ENCODE measurements around the gene FHIT. TPM values are rescaled to one million over a fixed set of nuclear protein-coding genes. Genes with fewer than 3 reads are reported as not detected.

The FHIT gene
- total RNA-seq, 4 donors from 2014 or later = 4.6 to 6.1 (median 5.7) TPM

GRCh38 chr3:59957150-59957549 lies 1294.1 kb downstream of the FHIT start:
- intact Hi-C loops (cut with DNase I) = no loop called here
- H3K4me3 ChIP-seq = no peak overlapping the region
- WGBS = 74% methylated on average over 2 of the region's 2 CpGs

DNA sequence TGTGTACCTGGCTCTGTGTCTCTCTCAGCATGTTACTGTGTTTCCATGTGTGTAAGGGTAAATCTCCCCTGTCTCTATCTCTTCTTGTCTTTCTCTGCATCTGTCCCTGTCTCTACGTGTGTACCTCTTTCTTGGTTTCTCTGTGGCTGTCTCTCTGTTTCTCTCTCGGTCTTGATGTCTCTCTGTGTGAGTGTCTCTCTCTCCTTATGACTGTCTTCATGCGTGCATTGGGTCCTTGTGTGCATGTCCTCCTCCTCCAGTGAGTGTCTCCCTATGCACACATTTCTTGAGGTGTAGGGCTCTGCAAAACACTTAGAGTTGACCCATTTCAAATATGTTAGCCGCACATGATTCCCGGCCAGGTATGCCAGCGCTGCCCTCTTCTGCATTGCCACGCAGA lies 1298.1 kb downstream of the FHIT start:
- no peak overlapping the region for H3K27ac ChIP-seq (replicated peaks in 1 of 4)

More at GRCh38 chr3:59957150-59957549, 1294.1 kb downstream of the FHIT start:
- Histone ChIP-seq H3K27me3 (no peaks in the 10 kb centered on the region), H3K36me3 (no peaks in the 10 kb centered on the region), H3K9me3 (no peaks in the 10 kb centered on the region), H3K4me1 (no peaks in the 10 kb centered on the region), H3K27ac (replicated peaks in 1 of 4) (no peak overlapping the region)
- TF ChIP-seq EP300 (IDR thresholded peaks at IDR 0.05) = no peak
- no peak for TF ChIP-seq POLR2A (IDR thresholded peaks at IDR 0.05; ENCODE audit: low read depth)
- no peak for TF ChIP-seq CTCF (IDR thresholded peaks at IDR 0.05)
- TF ChIP-seq POLR2AphosphoS5 (IDR thresholded peaks at IDR 0.05) = no peak
- DNase-seq (ENCODE audit: extremely low spot score) = no peak

DNA sequence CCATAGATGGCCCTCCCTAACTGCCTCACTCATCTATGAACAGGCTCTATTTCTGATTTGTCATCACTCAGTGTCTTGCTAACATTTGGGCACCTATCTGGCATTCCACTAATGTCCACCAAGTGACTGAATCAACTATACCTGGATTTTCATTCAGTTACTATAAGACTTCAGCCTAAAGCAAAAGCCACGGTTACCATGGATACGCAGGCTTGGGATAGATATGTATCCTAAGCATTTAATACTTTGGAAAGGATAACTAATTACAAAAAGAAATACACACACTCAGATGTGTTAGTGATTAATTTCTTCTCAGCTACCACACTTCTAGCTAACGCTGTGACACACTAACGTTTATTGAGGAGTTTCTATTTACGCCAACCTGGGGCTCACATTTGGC lies 1301.9 kb downstream of the FHIT start:
- no peaks in the 10 kb centered on the region for H3K27me3 ChIP-seq
- 74% methylated on average over 5 of the region's 5 CpGs for WGBS
- no peaks in the 10 kb centered on the region for H3K36me3 ChIP-seq
- no peak overlapping the region for H3K27ac ChIP-seq (replicated peaks in 1 of 4)
- H3K4me3 ChIP-seq = no peak overlapping the region
- DNase-seq (ENCODE audit: extremely low spot score) = no peak
- TF ChIP-seq POLR2A (IDR thresholded peaks at IDR 0.05; ENCODE audit: low read depth) (no peak), POLR2AphosphoS5 (IDR thresholded peaks at IDR 0.05) (no peak), CTCF (IDR thresholded peaks at IDR 0.05) (no peak), EP300 (IDR thresholded peaks at IDR 0.05) (no peak)
- intact Hi-C loops (cut with DNase I) = no loop called here
- no peaks in the 10 kb centered on the region for H3K4me1 ChIP-seq
- no peaks in the 10 kb centered on the region for H3K9me3 ChIP-seq

More for the DNA sequence above, 1298.1 kb downstream of the FHIT start:
- H3K9me3 ChIP-seq = no peaks in the 10 kb centered on the region
- DNase-seq (ENCODE audit: extremely low spot score) = no peak
- no peaks in the 10 kb centered on the region for H3K27me3 ChIP-seq
- intact Hi-C loops (cut with DNase I) = no loop called here
- H3K4me1 ChIP-seq = no peaks in the 10 kb centered on the region
- WGBS = 95% methylated on average over 7 of the region's 7 CpGs
- no peak overlapping the region for H3K4me3 ChIP-seq
- TF ChIP-seq EP300 (IDR thresholded peaks at IDR 0.05) = no peak
- no peak for TF ChIP-seq POLR2AphosphoS5 (IDR thresholded peaks at IDR 0.05)
- no peak for TF ChIP-seq CTCF (IDR thresholded peaks at IDR 0.05)
- TF ChIP-seq POLR2A (IDR thresholded peaks at IDR 0.05; ENCODE audit: low read depth) = no peak
- no peaks in the 10 kb centered on the region for H3K36me3 ChIP-seq

DNA sequence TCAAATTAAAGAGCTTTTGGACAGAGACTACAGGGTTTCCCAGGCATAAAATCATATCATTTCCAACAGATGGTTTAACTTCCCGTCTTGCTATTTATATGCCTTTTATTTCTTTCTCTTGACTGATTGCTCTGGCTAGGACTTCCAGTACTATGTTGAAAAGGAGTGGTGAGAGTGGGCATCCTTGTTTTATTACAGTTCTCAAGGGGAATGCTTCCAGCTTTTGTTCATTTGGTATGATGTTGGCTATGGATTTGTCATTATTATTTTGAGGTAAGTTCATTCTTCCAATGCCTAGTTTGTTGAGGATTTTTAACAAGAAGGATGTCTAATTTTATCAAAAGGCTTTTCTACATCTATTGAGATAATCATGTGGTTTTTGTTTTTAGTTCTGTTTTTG lies 1304.9 kb downstream of the FHIT start:
- Histone ChIP-seq H3K27ac (replicated peaks in 1 of 4) (no peak overlapping the region), H3K9me3 (no peaks in the 10 kb centered on the region), H3K4me3 (no peak overlapping the region), H3K36me3 (no peaks in the 10 kb centered on the region), H3K27me3 (no peaks in the 10 kb centered on the region), H3K4me1 (no peaks in the 10 kb centered on the region)
- TF ChIP-seq POLR2A (IDR thresholded peaks at IDR 0.05; ENCODE audit: low read depth) (no peak), CTCF (IDR thresholded peaks at IDR 0.05) (no peak), EP300 (IDR thresholded peaks at IDR 0.05) (no peak), POLR2AphosphoS5 (IDR thresholded peaks at IDR 0.05) (no peak)
- 44% methylated on average over 1 of the region's 1 CpG for WGBS
- intact Hi-C loops (cut with DNase I) = no loop called here
- no peak for DNase-seq (ENCODE audit: extremely low spot score)

DNA sequence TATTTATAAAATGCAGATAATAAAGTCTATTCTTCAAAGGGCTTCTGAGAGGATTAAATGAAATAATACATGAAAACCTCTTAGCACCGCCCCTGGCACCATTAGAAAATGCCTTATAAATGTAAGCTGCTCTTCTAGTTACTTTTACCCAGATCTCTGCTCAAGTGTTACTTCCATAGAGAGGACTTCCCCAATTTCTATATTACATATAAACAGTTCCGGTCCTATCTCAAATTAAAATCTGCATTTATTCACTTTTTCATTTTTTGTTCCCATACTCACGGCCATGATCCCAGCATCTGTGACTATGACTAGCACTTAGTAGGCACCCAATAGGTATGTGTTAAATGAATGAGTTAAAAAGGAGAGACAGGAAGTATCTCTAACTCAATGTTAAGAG lies 1310.5 kb downstream of the FHIT start:
- H3K4me3 ChIP-seq = no peak overlapping the region
- no peaks in the 10 kb centered on the region for H3K9me3 ChIP-seq
- no peak overlapping the region for H3K27ac ChIP-seq (replicated peaks in 1 of 4)
- no peak for TF ChIP-seq POLR2AphosphoS5 (IDR thresholded peaks at IDR 0.05)
- TF ChIP-seq CTCF (IDR thresholded peaks at IDR 0.05) = no peak
- no peak for TF ChIP-seq EP300 (IDR thresholded peaks at IDR 0.05)
- no peak for TF ChIP-seq POLR2A (IDR thresholded peaks at IDR 0.05; ENCODE audit: low read depth)
- 85% methylated on average over 3 of the region's 3 CpGs for WGBS
- DNase-seq (ENCODE audit: extremely low spot score) = no peak
- H3K36me3 ChIP-seq = no peaks in the 10 kb centered on the region
- H3K27me3 ChIP-seq = no peaks in the 10 kb centered on the region
- intact Hi-C loops (cut with DNase I) = no loop called here
- H3K4me1 ChIP-seq = no peaks in the 10 kb centered on the region

Data from esophagus muscularis mucosa (tissue), 4 donors.